CMK (cell line): ENCODE measurements around the gene HSPA12B.
"Not testable (repeated sequence)": the region's sequence is repeated elsewhere in the genome, so short reads cannot be mapped to it uniquely, and the experiment has no call there.

ENCODE experiments used
- DNase-seq: peaks from one replicate; pipeline ENCODE4 v3.0.0-alpha.2; 2010; ENCODE audit warnings: low read depth

The HSPA12B gene

GRCh38 chr20:3787324-3788014, 55.0 kb downstream of the HSPA12B start:
- DNase-seq = no peak

GRCh38 chr20:3788685-3789155, 56.2 kb downstream of the HSPA12B start:
- DNase-seq = no peak

GRCh38 chr20:3789201-3789600, 56.7 kb downstream of the HSPA12B start:
- DNase-seq = not testable (repeated sequence)

GRCh38 chr20:3794168-3794567, 61.7 kb downstream of the HSPA12B start:
- DNase-seq = not testable (repeated sequence)

GRCh38 chr20:3794701-3795420, 62.4 kb downstream of the HSPA12B start:
- no peak for DNase-seq

- DNase-seq = peak; percentile 77
Observed at GRCh38 chr20:3795511-3796468, 63.3 kb downstream of the HSPA12B start, which contains the start of gene CDC25B. Gene CDC25B (plus strand): TSS chr20:3796310. CDS start chr20:3796532, 222 bp downstream.

GRCh38 chr20:3796477-3797225, 64.2 kb downstream of the HSPA12B start:
- no peak for DNase-seq

- DNase-seq = no peak
Observed at GRCh38 chr20:3797226-3797545, 64.7 kb downstream of the HSPA12B start.

GRCh38 chr20:3797592-3798372, 65.3 kb downstream of the HSPA12B start:
- DNase-seq = no peak

- DNase-seq = no peak
Observed at GRCh38 chr20:3798373-3798768, 65.9 kb downstream of the HSPA12B start.

- no peak for DNase-seq
Observed at GRCh38 chr20:3798908-3799248, 66.4 kb downstream of the HSPA12B start.

- DNase-seq = no peak
Observed at GRCh38 chr20:3800256-3800877, 67.9 kb downstream of the HSPA12B start.

- DNase-seq = no peak
Observed at GRCh38 chr20:3800878-3801260, 68.4 kb downstream of the HSPA12B start.

GRCh38 chr20:3801299-3801698, 68.8 kb downstream of the HSPA12B start:
- no peak for DNase-seq

- DNase-seq = no peak
Observed at GRCh38 chr20:3801846-3802245, 69.4 kb downstream of the HSPA12B start.
